ENCODE results near the gene CA4. TPM values are rescaled to one million over a fixed set of nuclear protein-coding genes. Genes with fewer than 3 reads are reported as not detected.
A peak's percentile ranks its signal among the peaks of the same experiment; 100 is the strongest.

CA4 gene
- total and polyA plus RNA-seq, 10 of the 15 experiments (the other 5 are each of a cell fraction or from before 2014, with no cell fraction given), result 0.13 to 0.31 TPM; not detected in 8

DNA sequence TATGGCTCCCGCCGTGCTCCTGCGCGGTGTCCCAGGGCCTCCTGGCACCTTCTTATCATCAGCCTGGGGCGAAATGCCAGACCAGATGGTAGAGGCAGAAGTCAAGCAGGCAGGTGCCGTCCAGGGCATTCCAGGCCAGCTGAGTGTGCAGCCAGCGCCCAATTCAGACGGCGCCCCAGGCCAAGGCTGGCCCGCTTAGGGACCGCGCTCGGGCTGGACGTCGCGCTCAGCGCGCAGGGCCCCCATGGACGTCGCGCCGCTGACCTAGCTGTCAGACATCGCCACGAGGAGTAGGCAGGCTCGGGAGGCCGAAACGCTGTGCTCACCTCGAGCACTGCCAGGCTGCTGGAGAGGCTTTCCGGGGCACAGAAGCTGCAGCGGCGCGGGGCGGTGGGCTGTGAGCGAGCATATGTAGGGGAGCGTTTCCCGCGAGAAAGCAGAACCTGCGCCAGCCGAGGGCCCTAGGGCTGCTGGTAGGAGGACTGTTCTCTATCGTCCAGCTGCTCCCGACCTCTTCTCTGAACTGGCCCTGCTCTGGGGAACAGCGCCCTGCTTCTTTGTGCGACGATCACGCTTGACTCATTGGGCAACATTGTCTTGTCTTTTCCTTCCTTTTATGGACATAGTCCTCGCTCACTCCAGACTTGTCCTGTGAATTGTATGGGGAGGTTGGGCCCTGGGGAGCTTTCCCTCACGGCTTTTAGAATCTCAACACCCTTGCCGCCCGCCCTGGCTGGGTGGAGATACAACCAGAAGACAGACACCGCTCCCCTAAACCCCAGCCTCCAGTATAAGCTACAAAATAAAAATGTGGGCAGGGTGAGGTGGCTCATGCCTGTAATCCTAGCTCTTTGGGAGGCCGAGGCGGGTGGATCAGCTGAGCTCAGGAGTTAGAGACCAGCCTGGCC, 8.4 kb upstream of the CA4 start:
- no peaks in the 10 kb centered on the region for H3K9me3 ChIP-seq (replicated peaks; ENCODE audit: control insufficient read depth, insufficient read depth, low read length)
- H3K27ac ChIP-seq (ENCODE audit: control insufficient read depth, insufficient read depth), result no peak overlapping the region
- RAD21 ChIA-PET (ENCODE audit: unreplicated experiment), result interaction anchor here (0.6 to 1.5 kb wide), 3 partner anchors 63 to 428 kb away, joined by 3 to 4 read pairs (median 3); no protein-coding TSS in a partner anchor
- no peak overlapping the region for H2AFZ ChIP-seq (ENCODE audit: control insufficient read depth, low read depth, low read length)
- no peak overlapping the region for H3K4me3 ChIP-seq
- POLR2A ChIA-PET, result no interaction called here
- no peaks in the 10 kb centered on the region for H3K79me2 ChIP-seq (ENCODE audit: control insufficient read depth, insufficient read depth, low read length)
- ATAC-seq (no peak), DNase-seq (ENCODE audit: low read depth, low spot score) (no peak), FAIRE-seq (no peak)
- H3K36me3 ChIP-seq (ENCODE audit: control insufficient read depth in 2 of 2, insufficient read depth in 2 of 2, low read length in 1 of 2), result no peaks in the 10 kb centered on the region
- no peaks in the 10 kb centered on the region for H4K20me1 ChIP-seq (ENCODE audit: control insufficient read depth, insufficient read depth)
- in situ Hi-C loops (cut with MboI) (loop anchor here (10.0 to 25.0 kb wide), 2 partner anchors 283 to 496 kb away; partner anchors contain the start of gene CHCT1), intact Hi-C loops (cut with micrococcal nuclease; ENCODE audit: unreplicated experiment) (loop anchor here (2.0 to 10.0 kb wide), 2 partner anchors 33 to 493 kb away; no protein-coding TSS in a partner anchor)
- 34% methylated on average over 52 of the region's 52 CpGs for WGBS (ENCODE audit: insufficient coverage, insufficient replicate concordance, low lambda C conversion rate, missing lambda C conversion rate)
- H3K4me2 ChIP-seq (ENCODE audit: control insufficient read depth, insufficient read depth), result no peak overlapping the region
- no TSS peak for BruUV-seq (replicated peaks)
- H3K27me3 ChIP-seq (replicated peaks in 1 of 2; ENCODE audit: control insufficient read depth in 2 of 2, insufficient read depth in 2 of 2, low read length in 1 of 2), result no peaks in the 10 kb centered on the region; a peak in 2 of 4 replicates
- H3K9ac ChIP-seq (ENCODE audit: control insufficient read depth, insufficient read depth, low read length), result no peak overlapping the region
- TF ChIP-seq FOXM1 (IDR thresholded peaks at IDR 0.05; ENCODE audit: low read depth, low read length) (no peak), NFXL1 (IDR thresholded peaks at IDR 0.05; ENCODE audit: borderline replicate concordance) (peak; percentile 30; the same call in 1 of the 2 replicates)
- SMC1A ChIA-PET (ENCODE audit: uncharacterized antibody, unreplicated experiment), result interaction anchor here (1.5 to 1.9 kb wide), 2 partner anchors 298 to 328 kb away, joined by 6 read pairs; no protein-coding TSS in a partner anchor
- no peaks in the 10 kb centered on the region for H3K4me1 ChIP-seq (ENCODE audit: control insufficient read depth, insufficient read depth, low read length)
- CTCF ChIA-PET, result interaction anchor here (0.8 to 2.4 kb wide), 14 partner anchors 10 to 497 kb away, joined by 3 to 15 read pairs (median 4); no protein-coding TSS in a partner anchor

- ChIA-PET POLR2A (no interaction called here), RAD21 (ENCODE audit: unreplicated experiment) (interaction anchor here (0.5 to 1.4 kb wide), 8 partner anchors 8 to 397 kb away, joined by 3 read pairs; partner anchors contain the start of gene HEATR6), CTCF (interaction anchor here (0.6 to 2.4 kb wide), 14 partner anchors 9 to 311 kb away, joined by 3 to 15 read pairs (median 4); no protein-coding TSS in a partner anchor), SMC1A (ENCODE audit: uncharacterized antibody, unreplicated experiment) (interaction anchor here (0.8 to 1.9 kb wide), 5 partner anchors 10 to 327 kb away, joined by 3 to 6 read pairs (median 5); no protein-coding TSS in a partner anchor)
- H3K27ac ChIP-seq (ENCODE audit: control insufficient read depth, insufficient read depth), result no peak overlapping the region
- H3K79me2 ChIP-seq (ENCODE audit: control insufficient read depth, insufficient read depth, low read length), result no peaks in the 10 kb centered on the region
- no peak overlapping the region for H3K9ac ChIP-seq (ENCODE audit: control insufficient read depth, insufficient read depth, low read length)
- intact Hi-C loops (cut with micrococcal nuclease; ENCODE audit: unreplicated experiment), result loop anchor here (1.0 to 10.0 kb wide), 3 partner anchors 32 to 492 kb away; no protein-coding TSS in a partner anchor
- no peaks in the 10 kb centered on the region for H3K9me3 ChIP-seq (replicated peaks; ENCODE audit: control insufficient read depth, insufficient read depth, low read length)
- 15% methylated on average over 10 of the region's 10 CpGs for WGBS (ENCODE audit: insufficient coverage, insufficient replicate concordance, low lambda C conversion rate, missing lambda C conversion rate)
- no peaks in the 10 kb centered on the region for H3K4me1 ChIP-seq (ENCODE audit: control insufficient read depth, insufficient read depth, low read length)
- H4K20me1 ChIP-seq (ENCODE audit: control insufficient read depth, insufficient read depth), result no peaks in the 10 kb centered on the region
- DNase-seq (ENCODE audit: low read depth, low spot score) (peak; percentile 32), ATAC-seq (peak; percentile 93), FAIRE-seq (no peak)
- BruUV-seq (replicated peaks), result no TSS peak
- H3K36me3 ChIP-seq (ENCODE audit: control insufficient read depth in 2 of 2, insufficient read depth in 2 of 2, low read length in 1 of 2), result no peaks in the 10 kb centered on the region
- in situ Hi-C loops (cut with MboI), result loop anchor here (10.0 to 25.0 kb wide), 2 partner anchors 282 to 494 kb away; partner anchors contain the start of gene CHCT1
- peaks cover 0 to 3% of the 10 kb centered on the region in 2 experiments; a peak in 3 of 4 replicates for H3K27me3 ChIP-seq (replicated peaks in 1 of 2; ENCODE audit: control insufficient read depth in 2 of 2, insufficient read depth in 2 of 2, low read length in 1 of 2)
- no peak overlapping the region for H3K4me3 ChIP-seq
- no peak overlapping the region for H3K4me2 ChIP-seq (ENCODE audit: control insufficient read depth, insufficient read depth)
- no peak overlapping the region for H2AFZ ChIP-seq (ENCODE audit: control insufficient read depth, low read depth, low read length)
- TF ChIP-seq SMC3 (IDR thresholded peaks at IDR 0.05; ENCODE audit: borderline replicate concordance, low read length) (peak; percentile 88), HCFC1 (IDR thresholded peaks at IDR 0.05; ENCODE audit: low read length) (no peak), ETV6 (conservative IDR thresholded peaks at IDR 0.05 in 1 of 2, IDR thresholded peaks at IDR 0.05 in 1 of 2; ENCODE audit: borderline replicate concordance in 1 of 2, low read depth in 1 of 2) (0 out of 4 replicates have a peak, but pooled peaks of 1 of the 2 experiments have one; percentile 40), RAD21 (IDR thresholded peaks at IDR 0.05; ENCODE audit: insufficient read depth, low read depth, low read length) (peak; percentile 77), ZNF384 (IDR thresholded peaks at IDR 0.05; ENCODE audit: borderline replicate concordance, low read depth, low read length) (peak; percentile 87), FOXK2 (IDR thresholded peaks at IDR 0.05) (no peak), FOXM1 (IDR thresholded peaks at IDR 0.05; ENCODE audit: low read depth, low read length) (no peak), BRCA1 (IDR thresholded peaks at IDR 0.05; ENCODE audit: low read depth, low read length) (no peak), RFX5 (IDR thresholded peaks at IDR 0.05; ENCODE audit: low read depth, low read length) (no peak)
- TF ChIP-seq, protein P1, sequence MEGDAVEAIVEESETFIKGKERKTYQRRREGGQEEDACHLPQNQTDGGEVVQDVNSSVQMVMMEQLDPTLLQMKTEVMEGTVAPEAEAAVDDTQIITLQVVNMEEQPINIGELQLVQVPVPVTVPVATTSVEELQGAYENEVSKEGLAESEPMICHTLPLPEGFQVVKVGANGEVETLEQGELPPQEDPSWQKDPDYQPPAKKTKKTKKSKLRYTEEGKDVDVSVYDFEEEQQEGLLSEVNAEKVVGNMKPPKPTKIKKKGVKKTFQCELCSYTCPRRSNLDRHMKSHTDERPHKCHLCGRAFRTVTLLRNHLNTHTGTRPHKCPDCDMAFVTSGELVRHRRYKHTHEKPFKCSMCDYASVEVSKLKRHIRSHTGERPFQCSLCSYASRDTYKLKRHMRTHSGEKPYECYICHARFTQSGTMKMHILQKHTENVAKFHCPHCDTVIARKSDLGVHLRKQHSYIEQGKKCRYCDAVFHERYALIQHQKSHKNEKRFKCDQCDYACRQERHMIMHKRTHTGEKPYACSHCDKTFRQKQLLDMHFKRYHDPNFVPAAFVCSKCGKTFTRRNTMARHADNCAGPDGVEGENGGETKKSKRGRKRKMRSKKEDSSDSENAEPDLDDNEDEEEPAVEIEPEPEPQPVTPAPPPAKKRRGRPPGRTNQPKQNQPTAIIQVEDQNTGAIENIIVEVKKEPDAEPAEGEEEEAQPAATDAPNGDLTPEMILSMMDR (IDR thresholded peaks at IDR 0.05 in 2 of 3, conservative IDR thresholded peaks at IDR 0.05 in 1 of 3; ENCODE audit: control insufficient read depth in 2 of 3, extremely low read depth in 1 of 3, insufficient read depth in 1 of 3, low read depth in 3 of 3, low read length in 3 of 3), result peak; percentile 77 to 86 (median 83)
These were observed 6.8 kb upstream of the CA4 start for GRCh38 chr17:60142872-60143499.
